Endometrial microvascular endothelial cells (primary cell): ENCODE measurements around the gene BPIFB6. TPM values are rescaled to one million over a fixed set of nuclear protein-coding genes. Genes with fewer than 3 reads are reported as not detected.

Experiments used
- total RNA-seq: library from RNA; depleted of rRNA; stranded (reverse); fragments of >200 nt; gene quantifications from one replicate; pipeline ENCODE4 v1.2.3, GENCODE V29; 2015; ENCODE audit errors: inconsistent ontology term

Gene BPIFB6
- total RNA-seq, 1 donor from 2014 or later = not detected

Other genes with a start within 250 kb of the BPIFB6 start
- gene MAPRE1, start 211.7 kb upstream of the BPIFB6 start, total RNA-seq = 157 TPM
- gene EFCAB8, start 172.7 kb upstream of the BPIFB6 start, total RNA-seq = not detected
- gene SUN5, start 27.2 kb upstream of the BPIFB6 start, total RNA-seq = not detected
- gene BPIFB2, start 23.9 kb upstream of the BPIFB6 start, total RNA-seq = not detected
- gene BPIFB3, start 22.3 kb downstream of the BPIFB6 start, total RNA-seq = not detected
- gene BPIFB4, start 48.0 kb downstream of the BPIFB6 start, total RNA-seq = not detected
- not detected for gene BPIFA2, start 136.5 kb downstream of the BPIFB6 start, total RNA-seq
- not detected for gene BPIFA3, start 185.7 kb downstream of the BPIFB6 start, total RNA-seq
- not detected for gene BPIFA1, start 204.3 kb downstream of the BPIFB6 start, total RNA-seq